GM23248 (cell line): ENCODE measurements around the gene LCN15. TPM values are rescaled to one million over a fixed set of nuclear protein-coding genes. Genes with fewer than 3 reads are reported as not detected.
"Not testable (repeated sequence)": the region's sequence is repeated elsewhere in the genome, so short reads cannot be mapped to it uniquely, and the experiment has no call there.

ENCODE experiments used
- DNase-seq: peaks from one replicate; pipeline ENCODE4 v3.0.0-alpha.2; 2015
- H2AFZ ChIP-seq: fragments of 200-600 bp; sonication (generic); 2 replicates; pipeline ENCODE4 v1.6.1; 2016; ENCODE audit warnings: antibody characterized with exemption
- H3F3A ChIP-seq: fragments of 200-600 bp; sonication (generic); 2 replicates; pipeline ENCODE4 v1.6.1; 2016; ENCODE audit warnings: mild to moderate bottlenecking, antibody characterized with exemption, mixed run types; ENCODE audit not compliant: insufficient read depth
- H3K27ac ChIP-seq: fragments of 200-600 bp; sonication (generic); 2 replicates; pipeline ENCODE4 v1.5.1; 2016; ENCODE audit warnings: mild to moderate bottlenecking
- H3K27me3 ChIP-seq: fragments of 200-600 bp; sonication (generic); replicated peaks from 2 replicates; pipeline ENCODE4 v1.6.1; 2016; ENCODE audit warnings: mild to moderate bottlenecking; ENCODE audit not compliant: insufficient read depth
- H3K36me3 ChIP-seq: fragments of 200-600 bp; sonication (generic); 2 replicates; pipeline ENCODE4 v1.6.1; 2016; ENCODE audit warnings: low read depth, mild to moderate bottlenecking
- H3K4me1 ChIP-seq: fragments of 200-600 bp; sonication (generic); 2 replicates; pipeline ENCODE4 v1.6.1; 2016; ENCODE audit warnings: mild to moderate bottlenecking; ENCODE audit not compliant: insufficient read depth
- H3K4me2 ChIP-seq: fragments of 200-600 bp; sonication (generic); one replicate; pipeline ENCODE4 v1.6.1; 2016; ENCODE audit warnings: mild to moderate bottlenecking; ENCODE audit not compliant: unreplicated experiment
- H3K4me3 ChIP-seq: fragments of 200-600 bp; sonication (generic); 2 replicates; pipeline ENCODE4 v1.5.1; 2016; ENCODE audit warnings: mild to moderate bottlenecking
- H3K79me2 ChIP-seq: fragments of 200-600 bp; sonication (generic); 2 replicates; pipeline ENCODE4 v1.6.1; 2016; ENCODE audit warnings: mild to moderate bottlenecking; ENCODE audit not compliant: insufficient read depth
- H3K9ac ChIP-seq: fragments of 200-600 bp; sonication (generic); 2 replicates; pipeline ENCODE4 v1.6.1; 2016; ENCODE audit warnings: mild to moderate bottlenecking
- H3K9me2 ChIP-seq: fragments of 200-600 bp; sonication (generic); 2 replicates; pipeline ENCODE4 v1.6.1; 2016; ENCODE audit warnings: mixed run types, mild to moderate bottlenecking, moderate library complexity; ENCODE audit not compliant: insufficient read depth
- H3K9me3 ChIP-seq: fragments of 200-600 bp; sonication (generic); one replicate; pipeline ENCODE4 v1.6.1; 2017; ENCODE audit warnings: low read depth
- H4K20me1 ChIP-seq: fragments of 200-600 bp; sonication (generic); 2 replicates; pipeline ENCODE4 v1.6.0; 2016; ENCODE audit not compliant: insufficient read depth
- EZH2 ChIP-seq: fragments of 200-600 bp; sonication (generic); IDR thresholded peaks from 2 replicates; pipeline ENCODE4 v1.6.1; 2018; ENCODE audit warnings: antibody characterized with exemption, mild to moderate bottlenecking; ENCODE audit not compliant: insufficient read depth, poor library complexity, severe bottlenecking
- EZH2phosphoT487 ChIP-seq: fragments of 200-600 bp; sonication (generic); IDR thresholded peaks from 2 replicates; pipeline ENCODE4 v1.6.1; 2018; ENCODE audit warnings: antibody characterized with exemption, moderate library complexity, mild to moderate bottlenecking, low read depth; ENCODE audit not compliant: insufficient read depth
- WGBS, 2 experiments: methylation state at CpG; one replicate each; pipeline ENCODE4 v1.1.6; 2015 to 2017; ENCODE audit warnings: low lambda C conversion rate in 2 of 2, low coverage in 1 of 2; ENCODE audit errors: missing lambda C conversion rate in 2 of 2; 5-methylcytosine and 5-hydroxymethylcytosine counted together
- in situ Hi-C: fragments of 300-500 bp; cut with MboI; formaldehyde crosslinking; loops from 2 replicates; pipeline ENCODE4 v1.15.0; 2020
- polyA plus RNA-seq: library from polyadenylated mRNA; unstranded; fragments of >200 nt; fragmentation: Nextera tagmentation; extraction: Ambion mirVana; gene quantifications from 2 replicates; pipeline ENCODE4 v1.2.1, GENCODE V29; 2016
- total RNA-seq: library from RNA; depleted of rRNA; stranded (reverse); fragments of >200 nt; shearing (Covaris generic); gene quantifications from 2 replicates; pipeline ENCODE4 v1.2.3, GENCODE V29; 2014

LCN15 gene
- total and polyA plus RNA-seq, 2 experiments from 2014 or later: not detected

GRCh38 chr9:136799854-136800657 lies 35.7 kb upstream of the LCN15 start:
- Histone ChIP-seq H3K36me3 (no peaks in the 10 kb centered on the region), H2AFZ (no peak overlapping the region), H3K4me3 (peak overlapping the region; percentile 40), H3K4me1 (0 out of 2 replicates have a peak, but pooled peaks cover 3% of the 10 kb centered on the region), H4K20me1 (no peaks in the 10 kb centered on the region), H3K9me3 (no peaks in the 10 kb centered on the region), H3K79me2 (no peaks in the 10 kb centered on the region), H3K9ac (no peak overlapping the region), H3K27ac (no peak overlapping the region), H3F3A (0 out of 2 replicates have a peak, but pooled peaks cover 4% of the 10 kb centered on the region), H3K27me3 (peaks cover 50% of the 10 kb centered on the region), H3K4me2 (peak overlapping the region; percentile 56), H3K9me2 (no peaks in the 10 kb centered on the region)
- in situ Hi-C loops: no loop called here
- no peak for TF ChIP-seq EZH2
- TF ChIP-seq EZH2phosphoT487: no peak
- peak; percentile 67 for DNase-seq
- WGBS, 2 experiments: 2% methylated on average over 41 to 56 of the region's 63 CpGs

DNA sequence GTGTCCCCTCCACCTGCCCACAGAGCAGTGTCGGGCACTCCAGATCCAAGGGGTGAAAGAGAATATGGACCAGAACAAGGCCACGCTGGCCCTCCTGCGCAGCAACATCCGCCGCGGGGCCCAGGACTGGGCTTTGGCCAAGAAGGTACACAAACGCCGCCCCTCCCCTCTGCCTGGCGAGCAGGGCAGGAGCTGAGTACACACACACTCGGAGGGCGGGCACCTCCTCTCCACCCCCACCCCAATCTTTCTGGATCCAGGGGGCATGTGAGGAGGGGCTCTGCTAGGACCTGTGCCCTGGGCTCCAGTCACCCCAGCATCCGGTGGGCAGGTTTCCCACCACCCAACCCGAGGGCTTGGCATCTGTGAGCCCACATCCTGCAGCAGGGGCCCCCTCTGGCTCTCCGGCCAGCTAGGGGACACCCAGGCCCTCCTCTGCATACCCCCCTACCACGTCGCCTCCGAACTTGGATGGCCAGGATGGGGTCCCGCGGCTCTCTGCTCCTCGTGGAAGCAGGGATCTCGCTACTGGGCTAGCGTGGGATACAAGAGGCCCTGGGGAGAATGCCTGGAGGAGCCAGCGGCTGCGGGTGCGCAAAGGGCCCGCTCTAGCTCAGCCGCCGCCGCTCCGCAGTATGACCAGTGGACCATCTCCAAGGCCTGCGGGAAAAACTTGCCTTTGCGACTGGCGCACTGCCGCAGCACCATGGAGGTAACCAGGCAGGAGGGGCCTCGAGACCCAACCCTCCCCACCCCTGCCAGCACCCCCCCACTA lies 34.9 kb upstream of the LCN15 start:
- Histone ChIP-seq H3K9ac (no peak overlapping the region), H3K27ac (no peak overlapping the region), H3K4me3 (no peak overlapping the region), H2AFZ (no peak overlapping the region), H3K4me2 (no peak overlapping the region), H3K9me2 (no peaks in the 10 kb centered on the region), H3F3A (0 out of 2 replicates have a peak, but pooled peaks cover 4% of the 10 kb centered on the region), H3K36me3 (no peaks in the 10 kb centered on the region), H4K20me1 (no peaks in the 10 kb centered on the region), H3K9me3 (no peaks in the 10 kb centered on the region), H3K27me3 (peaks cover 50% of the 10 kb centered on the region), H3K4me1 (0 out of 2 replicates have a peak, but pooled peaks cover 3% of the 10 kb centered on the region), H3K79me2 (no peaks in the 10 kb centered on the region)
- TF ChIP-seq EZH2phosphoT487: no peak
- TF ChIP-seq EZH2: peak; percentile 17
- DNase-seq: peak; percentile 16
- 29% methylated on average over 29 to 35 of the region's 35 CpGs for WGBS, 2 experiments
- in situ Hi-C loops: no loop called here

DNA sequence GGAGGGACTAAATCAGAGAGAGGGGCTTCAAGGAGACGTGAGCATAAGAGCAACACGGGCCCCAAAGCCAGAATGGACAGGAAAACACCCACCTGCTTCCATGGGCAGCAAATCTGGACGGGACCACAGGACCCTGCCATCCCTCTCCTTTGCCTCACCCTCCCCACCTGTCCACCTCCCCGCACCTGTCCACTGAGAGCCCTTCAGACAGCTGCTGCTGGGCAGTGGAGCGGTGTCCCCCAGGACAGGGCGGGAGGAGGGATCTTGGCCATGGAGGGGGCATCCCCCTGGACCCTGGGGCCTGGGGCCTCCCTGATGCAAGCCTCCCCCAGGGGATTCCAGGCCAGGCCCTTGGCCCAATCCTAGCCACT lies 34.4 kb upstream of the LCN15 start:
- Histone ChIP-seq H3K9me3 (no peaks in the 10 kb centered on the region), H4K20me1 (no peaks in the 10 kb centered on the region), H3K36me3 (no peaks in the 10 kb centered on the region), H3K4me2 (no peak overlapping the region), H3K79me2 (no peaks in the 10 kb centered on the region), H3F3A (0 out of 2 replicates have a peak, but pooled peaks cover 4% of the 10 kb centered on the region), H3K27me3 (peaks cover 50% of the 10 kb centered on the region), H3K4me1 (0 out of 2 replicates have a peak, but pooled peaks cover 3% of the 10 kb centered on the region), H3K4me3 (no peak overlapping the region), H3K9ac (no peak overlapping the region), H2AFZ (no peak overlapping the region), H3K9me2 (no peaks in the 10 kb centered on the region), H3K27ac (no peak overlapping the region)
- 67 to 68% methylated on average over 6 of the region's 6 CpGs for WGBS, 2 experiments
- DNase-seq: no peak
- TF ChIP-seq EZH2phosphoT487: no peak
- peak; percentile 2 for TF ChIP-seq EZH2
- in situ Hi-C loops: no loop called here

GRCh38 chr9:136796775-136797347 lies 32.5 kb upstream of the LCN15 start:
- H3K27me3 ChIP-seq: peaks cover 42% of the 10 kb centered on the region
- H3K27ac ChIP-seq, H3K36me3 ChIP-seq, DNase-seq, H3K4me1 ChIP-seq, H3K79me2 ChIP-seq, in situ Hi-C loops, H2AFZ ChIP-seq, H3K9me3 ChIP-seq, H3F3A ChIP-seq, H4K20me1 ChIP-seq, H3K4me3 ChIP-seq, H3K9ac ChIP-seq, H3K9me2 ChIP-seq, H3K4me2 ChIP-seq: not testable (repeated sequence)
- WGBS, 2 experiments: 5 to 7% methylated on average over 10 of the region's 10 CpGs
